Activated B cell treated with CpG ODN at 0.5 μM for 24 hours (primary cell): Measurements from ENCODE around the gene TBC1D22A. TPM values are rescaled to one million over a fixed set of nuclear protein-coding genes. Genes with fewer than 3 reads are reported as not detected.

Experiments used
- ATAC-seq: fragments of 200-7000 bp; cut with Tn5 transposase; one replicate; pipeline ENCODE4 v1.10.0; 2021; ENCODE audit warnings: low read depth, mild to moderate bottlenecking, moderate library complexity
- CTCF ChIA-PET: fragments of 350-600 bp; sonication (Branson Sonifier 250); formaldehyde crosslinking; loops from one replicate; lab custom pipeline; 2021; ENCODE audit warnings: antibody characterized with exemption; lab: Charles Lee
- POLR2A ChIA-PET: fragments of 350-600 bp; sonication (Branson Sonifier 250); formaldehyde crosslinking; loops from one replicate; lab custom pipeline; 2021; ENCODE audit warnings: antibody characterized with exemption; lab: Charles Lee
- DNase-seq: peaks from one replicate; pipeline ENCODE4 v3.0.0; 2022
- H3K27ac Mint-ChIP-seq: one replicate; pipeline ENCODE4 v1.8.0; 2020; ENCODE audit warnings: mixed read lengths
- H3K27me3 Mint-ChIP-seq: one replicate; pipeline ENCODE4 v1.8.0; 2021; ENCODE audit warnings: mixed read lengths
- H3K36me3 Mint-ChIP-seq: one replicate; pipeline ENCODE4 v1.8.0; 2021; ENCODE audit warnings: low read depth, mixed read lengths
- H3K4me1 Mint-ChIP-seq: one replicate; pipeline ENCODE4 v1.8.0; 2021; ENCODE audit warnings: mixed read lengths
- H3K4me3 Mint-ChIP-seq: one replicate; pipeline ENCODE4 v1.8.0; 2020; ENCODE audit warnings: mild to moderate bottlenecking, mixed read lengths
- H3K9me3 Mint-ChIP-seq: one replicate; pipeline ENCODE4 v1.8.0; 2020; ENCODE audit warnings: mixed read lengths
- CTCF ChIP-seq: fragments of 200-600 bp; IDR thresholded peaks from one replicate; pipeline ENCODE4 v1.8.0; 2022; ENCODE audit warnings: antibody characterized with exemption, mild to moderate bottlenecking
- intact Hi-C: fragments of 100-400 bp; cut with micrococcal nuclease; formaldehyde crosslinking; loops from one replicate; pipeline ENCODE4 v1.15.1; 2024
- total RNA-seq: library from RNA; stranded (reverse); gene quantifications from 2 replicates; pipeline ENCODE4 v1.2.3, GENCODE V29; 2022

Gene TBC1D22A
- total RNA-seq, 1 donor from 2014 or later, result 85.9 TPM

- Mint-ChIP-seq H3K27me3 (no peaks in the 10 kb centered on the region), H3K9me3 (no peaks in the 10 kb centered on the region), H3K27ac (no peak overlapping the region)
Measured at GRCh38 chr22:47132428-47132825, 370.0 kb downstream of the TBC1D22A start.

GRCh38 chr22:47133061-47133969 lies 370.9 kb downstream of the TBC1D22A start:
- no peak for TF ChIP-seq CTCF

More at GRCh38 chr22:47132428-47132825, 370.0 kb downstream of the TBC1D22A start:
- TF ChIP-seq CTCF, result no peak
- DNase-seq (no peak), ATAC-seq (no peak)
- Mint-ChIP-seq H3K36me3 (peaks cover 44% of the 10 kb centered on the region), H3K4me1 (peaks cover 2% of the 10 kb centered on the region), H3K4me3 (no peak overlapping the region)
- ChIA-PET POLR2A (no interaction called here), CTCF (no interaction called here)
- intact Hi-C loops, result no loop called here

GRCh38 chr22:47134222-47134621 lies 371.8 kb downstream of the TBC1D22A start:
- no peaks in the 10 kb centered on the region for H3K4me1 Mint-ChIP-seq
- POLR2A ChIA-PET, result no interaction called here
- H3K27ac Mint-ChIP-seq, result no peak overlapping the region

More at GRCh38 chr22:47133061-47133969, 370.9 kb downstream of the TBC1D22A start:
- DNase-seq, result no peak
- no peak for ATAC-seq
- Mint-ChIP-seq H3K4me1 (peaks cover 2% of the 10 kb centered on the region), H3K36me3 (peaks cover 46% of the 10 kb centered on the region), H3K27ac (no peak overlapping the region), H3K9me3 (no peaks in the 10 kb centered on the region), H3K4me3 (no peak overlapping the region), H3K27me3 (no peaks in the 10 kb centered on the region)
- ChIA-PET POLR2A (no interaction called here), CTCF (no interaction called here)
- intact Hi-C loops, result no loop called here

DNA sequence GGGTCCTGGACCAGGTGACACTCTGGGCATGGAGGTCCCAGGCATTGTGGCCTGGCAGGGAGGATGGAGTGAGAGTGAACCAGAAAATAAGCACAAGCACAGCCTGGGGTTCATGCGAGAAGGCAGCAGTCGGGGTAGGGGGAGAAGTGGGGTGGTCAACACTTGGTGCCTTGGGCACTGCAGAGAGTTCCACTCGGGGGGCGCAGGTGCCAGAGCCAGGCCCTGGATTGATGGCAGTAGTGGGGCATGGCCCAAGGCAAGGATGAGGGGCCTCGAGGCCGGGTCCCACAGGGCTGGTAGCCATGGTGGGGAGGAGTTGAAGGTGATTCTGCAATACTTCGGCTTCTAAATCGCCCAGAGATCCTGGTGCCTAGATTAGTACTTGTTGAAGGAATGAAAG lies 372.9 kb downstream of the TBC1D22A start:
- TF ChIP-seq CTCF, result no peak
- no peak overlapping the region for H3K27ac Mint-ChIP-seq
- no peak for DNase-seq

More at GRCh38 chr22:47134222-47134621, 371.8 kb downstream of the TBC1D22A start:
- DNase-seq, result no peak
- TF ChIP-seq CTCF, result no peak
- Mint-ChIP-seq H3K27me3 (no peaks in the 10 kb centered on the region), H3K4me3 (no peak overlapping the region), H3K36me3 (peaks cover 46% of the 10 kb centered on the region), H3K9me3 (no peaks in the 10 kb centered on the region)
- CTCF ChIA-PET, result no interaction called here
- intact Hi-C loops, result no loop called here
- no peak for ATAC-seq

DNA sequence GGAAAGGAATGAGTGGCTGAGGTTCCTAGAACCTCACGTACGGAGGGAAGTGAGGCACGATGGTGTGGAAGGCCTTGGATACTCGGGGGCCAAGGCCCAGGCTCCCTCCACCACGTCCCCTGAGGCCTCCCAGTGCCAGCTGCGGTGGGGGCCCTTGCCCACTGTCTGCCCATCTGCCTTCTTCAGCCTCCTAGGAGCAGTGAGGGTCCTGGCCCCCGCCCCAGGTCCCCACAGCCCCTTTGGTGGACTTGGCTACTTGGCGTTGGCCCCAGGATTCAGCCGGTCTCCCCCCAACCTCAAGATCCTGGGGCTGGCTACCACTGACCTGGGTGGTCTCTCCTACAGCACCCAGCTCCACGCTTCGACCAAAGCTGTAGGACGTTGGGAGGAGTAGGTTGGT lies 373.6 kb downstream of the TBC1D22A start:
- H3K27ac Mint-ChIP-seq, result no peak overlapping the region
- no peak for TF ChIP-seq CTCF
- intact Hi-C loops, result no loop called here
- CTCF ChIA-PET, result no interaction called here
- POLR2A ChIA-PET, result no interaction called here
- no peaks in the 10 kb centered on the region for H3K4me1 Mint-ChIP-seq
- H3K9me3 Mint-ChIP-seq, result no peaks in the 10 kb centered on the region
- H3K36me3 Mint-ChIP-seq, result peaks cover 43% of the 10 kb centered on the region
- no peaks in the 10 kb centered on the region for H3K27me3 Mint-ChIP-seq
- ATAC-seq (no peak), DNase-seq (no peak)
- no peak overlapping the region for H3K4me3 Mint-ChIP-seq

More for the DNA sequence above, 372.9 kb downstream of the TBC1D22A start:
- Mint-ChIP-seq H3K36me3 (peaks cover 44% of the 10 kb centered on the region), H3K9me3 (no peaks in the 10 kb centered on the region), H3K27me3 (no peaks in the 10 kb centered on the region), H3K4me3 (no peak overlapping the region), H3K4me1 (no peaks in the 10 kb centered on the region)
- intact Hi-C loops, result no loop called here
- ChIA-PET POLR2A (no interaction called here), CTCF (no interaction called here)
- ATAC-seq, result no peak
